Mesenchymal stem cell (in vitro differentiated cells and primary cell): Measurements from ENCODE around the gene PPM1E.
"Not testable (repeated sequence)": the region's sequence is repeated elsewhere in the genome, so short reads cannot be mapped to it uniquely, and the experiment has no call there.

ENCODE experiments used
- DNase-seq: peaks from one replicate; pipeline ENCODE4 v3.0.0-alpha.2; 2013
- H2AFZ ChIP-seq: one replicate; pipeline ENCODE4 v1.6.1; 2013; ENCODE audit warnings: low read depth, mild to moderate bottlenecking, control low read depth, inconsistent platforms, low read length, moderate library complexity
- H2AK5ac ChIP-seq: 2 replicates; pipeline ENCODE4 v1.6.1; 2013; ENCODE audit warnings: low read length, moderate library complexity, mild to moderate bottlenecking, inconsistent platforms; ENCODE audit not compliant: severe bottlenecking
- H2BK120ac ChIP-seq: one replicate; pipeline ENCODE4 v1.6.1; 2013; ENCODE audit warnings: low read depth, mild to moderate bottlenecking, inconsistent platforms, low read length, moderate library complexity
- H2BK12ac ChIP-seq, 2 experiments: one replicate each; pipeline ENCODE4 v1.6.1; 2013; ENCODE audit warnings: inconsistent platforms in 2 of 2, low read length in 2 of 2, mild to moderate bottlenecking in 2 of 2, moderate library complexity in 2 of 2, control low read depth in 1 of 2
- H2BK15ac ChIP-seq: one replicate; pipeline ENCODE4 v1.6.1; 2013; ENCODE audit warnings: mild to moderate bottlenecking, low read depth, inconsistent platforms; ENCODE audit not compliant: poor library complexity, severe bottlenecking
- H2BK5ac ChIP-seq: 2 replicates; pipeline ENCODE4 v1.6.1; 2013; ENCODE audit warnings: low read depth, mild to moderate bottlenecking, low read length, control low read depth, inconsistent platforms; ENCODE audit not compliant: poor library complexity, severe bottlenecking
- H3K14ac ChIP-seq, 2 experiments: one replicate each; pipeline ENCODE4 v1.6.1; 2013; ENCODE audit warnings: inconsistent platforms in 2 of 2, low read length in 2 of 2, control low read depth in 1 of 2, mild to moderate bottlenecking in 1 of 2, moderate library complexity in 1 of 2
- H3K18ac ChIP-seq, 2 experiments: one replicate each; pipeline ENCODE4 v1.6.1; 2013; ENCODE audit warnings: inconsistent platforms in 2 of 2, low read length in 2 of 2, control low read depth in 1 of 2, low read depth in 1 of 2, mild to moderate bottlenecking in 1 of 2
- H3K23ac ChIP-seq, 2 experiments: one replicate each; pipeline ENCODE4 v1.6.1; 2013; ENCODE audit warnings: inconsistent platforms in 2 of 2, low read length in 2 of 2, mild to moderate bottlenecking in 2 of 2, moderate library complexity in 2 of 2, control low read depth in 1 of 2
- H3K27ac ChIP-seq: 2 replicates; pipeline ENCODE4 v1.5.1; 2013; ENCODE audit warnings: mild to moderate bottlenecking, moderate library complexity, low read length, control low read depth, inconsistent platforms; ENCODE audit not compliant: poor library complexity, severe bottlenecking
- H3K27me3 ChIP-seq, 2 experiments: 2 replicates each; pipeline versions ENCODE4 v1.6.1 to v1.7.0; 2013; ENCODE audit warnings: low read length in 2 of 2, mild to moderate bottlenecking in 2 of 2, moderate library complexity in 2 of 2, control low read depth in 1 of 2, inconsistent platforms in 1 of 2; ENCODE audit not compliant: control insufficient read depth in 1 of 2, insufficient read depth in 1 of 2
- H3K36me3 ChIP-seq, 2 experiments: 2 replicates each; pipeline versions ENCODE4 v1.6.1 to v1.7.0; 2013; ENCODE audit warnings: low read length in 2 of 2, control low read depth in 1 of 2, inconsistent platforms in 1 of 2, low read depth in 1 of 2, mild to moderate bottlenecking in 1 of 2; ENCODE audit not compliant: insufficient read depth in 2 of 2, control insufficient read depth in 1 of 2
- H3K4ac ChIP-seq, 2 experiments: one replicate each; pipeline ENCODE4 v1.6.1; 2013; ENCODE audit warnings: inconsistent platforms in 2 of 2, low read length in 2 of 2, mild to moderate bottlenecking in 2 of 2, moderate library complexity in 2 of 2, control low read depth in 1 of 2, low read depth in 1 of 2
- H3K4me1 ChIP-seq: 2 replicates; pipeline ENCODE4 v1.6.1; 2013; ENCODE audit warnings: low read depth, low read length, control low read depth; ENCODE audit not compliant: control insufficient read depth, insufficient read depth
- H3K4me2 ChIP-seq: 2 replicates; pipeline ENCODE4 v1.6.1; 2013; ENCODE audit warnings: low read length, mild to moderate bottlenecking, inconsistent platforms; ENCODE audit not compliant: poor library complexity, severe bottlenecking
- H3K4me3 ChIP-seq, 2 experiments: 2 replicates each; pipeline versions ENCODE4 v1.5.1 to v1.7.0; 2013; ENCODE audit warnings: low read length in 2 of 2, mild to moderate bottlenecking in 2 of 2, control low read depth in 1 of 2, low read depth in 1 of 2; ENCODE audit not compliant: insufficient read depth in 1 of 2
- H3K79me1 ChIP-seq: replicated peaks from 2 replicates; pipeline ENCODE4 v1.6.1; 2013; ENCODE audit warnings: mild to moderate bottlenecking, control low read depth, low read length, inconsistent platforms; ENCODE audit not compliant: poor library complexity, severe bottlenecking
- H3K9ac ChIP-seq: 2 replicates; pipeline ENCODE4 v1.7.0; 2013; ENCODE audit warnings: mild to moderate bottlenecking, low read length, moderate library complexity
- H3K9me3 ChIP-seq: 2 replicates; pipeline ENCODE4 v1.7.0; 2013; ENCODE audit warnings: mild to moderate bottlenecking, low read length; ENCODE audit not compliant: control insufficient read depth
- H4K8ac ChIP-seq: one replicate; pipeline ENCODE4 v1.6.1; 2013; ENCODE audit warnings: inconsistent platforms, mild to moderate bottlenecking, low read length, moderate library complexity
- H4K91ac ChIP-seq: one replicate; pipeline ENCODE4 v1.6.1; 2013; ENCODE audit warnings: mild to moderate bottlenecking, low read length, inconsistent platforms
- WGBS: methylation state at CpG from one replicate; pipeline ENCODE4 v1.1.7; 2013; ENCODE audit warnings: mixed read lengths; 5-methylcytosine and 5-hydroxymethylcytosine counted together

PPM1E gene

DNA sequence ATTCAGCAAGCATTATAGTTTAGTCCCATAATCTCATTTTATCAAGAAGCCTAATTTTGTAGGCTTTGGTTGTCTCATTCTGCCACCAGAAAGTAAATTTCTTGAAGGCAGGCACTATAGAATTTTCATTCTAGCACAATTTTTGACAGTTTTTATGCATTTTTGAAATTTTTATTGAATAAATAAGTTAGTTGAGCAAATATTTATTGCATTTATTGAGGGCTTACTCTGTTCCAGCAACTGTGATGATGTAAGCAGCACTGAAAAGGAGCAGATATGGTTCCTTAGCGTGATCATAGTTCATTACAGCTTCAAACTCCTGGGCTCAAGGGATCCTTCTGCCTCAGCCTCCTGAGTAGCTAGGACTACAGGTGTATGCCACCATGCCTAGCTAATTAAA, 34.2 kb downstream of the PPM1E start:
- Histone ChIP-seq H2BK12ac (no peak overlapping the region), H4K8ac (no peak overlapping the region), H3K27ac (no peak overlapping the region), H3K4me1 (no peaks in the 10 kb centered on the region), H2AK5ac (no peak overlapping the region), H3K4me2 (no peak overlapping the region), H3K79me1 (no peaks in the 10 kb centered on the region), H2BK15ac (no peak overlapping the region), H3K18ac (no peak overlapping the region), H2AFZ (no peak overlapping the region), H3K27me3 (no peaks in the 10 kb centered on the region), H3K9ac (no peak overlapping the region), H3K14ac (no peak overlapping the region), H2BK120ac (no peak overlapping the region), H3K9me3 (no peaks in the 10 kb centered on the region), H3K23ac (no peak overlapping the region), H3K36me3 (no peaks in the 10 kb centered on the region), H4K91ac (no peak overlapping the region), H3K4me3 (no peak overlapping the region), H2BK5ac (no peak overlapping the region), H3K4ac (no peak overlapping the region)
- DNase-seq: no peak
- 85% methylated on average over 1 of the region's 1 CpG for WGBS

DNA sequence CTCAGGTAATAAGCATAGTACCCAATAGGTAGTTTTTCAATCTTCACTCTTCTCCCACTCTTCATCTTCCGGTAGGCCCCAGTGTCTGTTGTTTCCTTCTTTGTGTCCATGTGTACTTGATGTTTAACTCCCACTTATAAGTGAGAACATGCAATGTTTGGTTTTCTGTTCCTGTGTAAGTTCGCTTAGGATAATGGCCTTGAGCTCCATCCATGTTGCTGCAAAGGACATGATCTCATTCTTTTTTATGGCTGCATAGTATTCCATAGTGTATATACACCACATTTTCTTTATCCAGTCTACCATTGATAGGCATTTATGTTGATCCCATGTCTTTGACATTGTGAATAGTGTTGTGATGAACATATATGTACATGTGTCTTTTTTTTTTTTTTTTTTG, 38.9 kb downstream of the PPM1E start:
- not testable (repeated sequence) for H3K27me3 ChIP-seq, DNase-seq, H2AFZ ChIP-seq, H2AK5ac ChIP-seq, H2BK5ac ChIP-seq, H4K91ac ChIP-seq, H3K4me3 ChIP-seq, H3K14ac ChIP-seq, H3K18ac ChIP-seq, H2BK12ac ChIP-seq, H2BK120ac ChIP-seq, H3K9ac ChIP-seq, H3K4ac ChIP-seq, H3K23ac ChIP-seq, H3K36me3 ChIP-seq, H4K8ac ChIP-seq, H3K79me1 ChIP-seq, H3K4me2 ChIP-seq, H3K9me3 ChIP-seq, H2BK15ac ChIP-seq, H3K27ac ChIP-seq, H3K4me1 ChIP-seq
- WGBS: no CpG with 5 or more reads among the region's 2 CpGs

DNA sequence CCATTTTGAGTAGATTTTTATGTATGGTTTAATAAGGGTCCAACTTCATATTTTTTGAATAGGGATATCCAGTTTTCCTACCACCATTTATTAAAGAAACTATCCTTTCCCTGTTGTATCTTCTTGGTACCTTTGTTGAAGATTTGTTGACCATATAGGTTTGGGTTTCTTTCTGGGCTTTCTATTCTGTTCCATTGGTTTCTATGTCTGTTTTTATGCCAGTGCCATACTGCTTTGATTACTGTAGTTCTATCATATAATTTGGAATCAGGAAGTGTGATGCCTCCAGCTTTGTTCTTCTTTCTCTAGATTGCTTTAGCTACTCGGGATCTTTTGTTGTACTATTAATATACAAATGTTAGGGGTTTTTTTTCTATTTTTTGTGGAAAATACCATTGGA, 46.5 kb downstream of the PPM1E start:
- H2AFZ ChIP-seq: no peak overlapping the region
- H3K4ac ChIP-seq: no peak overlapping the region
- H2BK5ac ChIP-seq: no peak overlapping the region
- no peak overlapping the region for H3K18ac ChIP-seq
- no peak overlapping the region for H3K4me2 ChIP-seq
- H3K4me1 ChIP-seq: no peaks in the 10 kb centered on the region
- H3K23ac ChIP-seq: no peak overlapping the region
- H3K36me3 ChIP-seq: no peaks in the 10 kb centered on the region
- H2BK15ac ChIP-seq: no peak overlapping the region
- H3K4me3 ChIP-seq: no peak overlapping the region
- DNase-seq: no peak
- H2BK12ac ChIP-seq: no peak overlapping the region
- no peak overlapping the region for H4K8ac ChIP-seq
- no peak overlapping the region for H4K91ac ChIP-seq
- H3K9me3 ChIP-seq: no peaks in the 10 kb centered on the region
- H3K27me3 ChIP-seq: no peaks in the 10 kb centered on the region
- no peak overlapping the region for H3K27ac ChIP-seq
- H2BK120ac ChIP-seq: no peak overlapping the region
- H2AK5ac ChIP-seq: no peak overlapping the region
- no peaks in the 10 kb centered on the region for H3K79me1 ChIP-seq
- no CpG with 5 or more reads among the region's 1 CpG for WGBS
- H3K14ac ChIP-seq: no peak overlapping the region
- no peak overlapping the region for H3K9ac ChIP-seq

DNA sequence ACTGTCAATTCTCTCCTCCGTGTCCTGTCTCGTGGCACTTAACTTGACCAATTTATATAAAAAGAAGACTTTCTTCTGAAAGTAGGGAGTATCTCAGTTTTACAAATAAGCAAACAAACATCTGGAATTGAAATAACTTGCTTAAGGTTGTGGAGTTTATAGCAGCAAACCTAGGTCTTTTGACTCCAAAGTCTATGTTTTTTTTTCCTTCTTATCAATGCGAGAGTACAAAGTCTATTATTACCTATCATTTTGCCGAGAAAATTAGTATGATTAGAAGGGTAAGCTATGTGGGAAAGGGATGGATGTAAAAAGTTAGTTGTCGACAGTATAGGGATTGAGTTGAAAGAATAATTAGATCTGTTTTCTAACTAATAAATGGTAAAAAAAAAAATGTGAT, 50.4 kb downstream of the PPM1E start:
- Histone ChIP-seq H3K27me3 (no peaks in the 10 kb centered on the region), H2BK15ac (no peak overlapping the region), H3K36me3 (no peaks in the 10 kb centered on the region), H2AK5ac (no peak overlapping the region), H4K91ac (no peak overlapping the region), H3K14ac (no peak overlapping the region), H3K4me3 (no peak overlapping the region), H3K9me3 (no peaks in the 10 kb centered on the region), H3K18ac (no peak overlapping the region), H3K4me1 (no peaks in the 10 kb centered on the region), H2AFZ (no peak overlapping the region), H3K23ac (no peak overlapping the region), H3K4ac (no peak overlapping the region), H4K8ac (no peak overlapping the region), H3K79me1 (no peaks in the 10 kb centered on the region), H2BK120ac (no peak overlapping the region), H3K9ac (no peak overlapping the region), H2BK12ac (no peak overlapping the region), H3K27ac (no peak overlapping the region), H3K4me2 (no peak overlapping the region), H2BK5ac (no peak overlapping the region)
- 95% methylated on average over 3 of the region's 5 CpGs for WGBS
- no peak for DNase-seq
